DOHH2 (cell line): ENCODE measurements around the gene BIRC7.

ENCODE experiments used
- H3F3A ChIP-seq: fragments of 200-600 bp; sonication (generic), shearing (Covaris generic); 2 replicates; pipeline ENCODE4 v1.6.0; 2016; ENCODE audit warnings: antibody characterized with exemption, mild to moderate bottlenecking; ENCODE audit not compliant: control insufficient read depth, insufficient read depth
- H3K27ac ChIP-seq: fragments of 200-600 bp; sonication (generic); 2 replicates; pipeline ENCODE4 v1.5.1; 2014; ENCODE audit warnings: low read depth, mild to moderate bottlenecking, low read length, moderate library complexity
- H3K27me3 ChIP-seq: fragments of 200-600 bp; sonication (generic); 2 replicates; pipeline ENCODE4 v1.6.1; 2014; ENCODE audit warnings: mild to moderate bottlenecking, low read length, mixed read lengths; ENCODE audit not compliant: control insufficient read depth
- H3K36me3 ChIP-seq: fragments of 200-600 bp; sonication (generic); 2 replicates; pipeline ENCODE4 v1.6.1; 2014; ENCODE audit warnings: mild to moderate bottlenecking, low read length, moderate library complexity, mixed read lengths; ENCODE audit not compliant: control insufficient read depth
- H3K4me1 ChIP-seq: fragments of 200-600 bp; sonication (generic); 2 replicates; pipeline ENCODE4 v1.6.1; 2014; ENCODE audit warnings: mild to moderate bottlenecking, low read length, mixed read lengths; ENCODE audit not compliant: control insufficient read depth
- H3K4me2 ChIP-seq: fragments of 200-600 bp; sonication (generic); 2 replicates; pipeline ENCODE4 v1.6.0; 2014; ENCODE audit warnings: mild to moderate bottlenecking, low read length, moderate library complexity
- H3K4me3 ChIP-seq: fragments of 200-600 bp; sonication (generic); 2 replicates; pipeline ENCODE4 v1.5.1; 2014; ENCODE audit warnings: mild to moderate bottlenecking, low read length, mixed read lengths
- H3K79me2 ChIP-seq: fragments of 200-600 bp; sonication (generic); 2 replicates; pipeline ENCODE4 v1.6.1; 2014; ENCODE audit warnings: mild to moderate bottlenecking, low read length, mixed read lengths; ENCODE audit not compliant: control insufficient read depth
- H3K9me2 ChIP-seq: fragments of 200-600 bp; sonication (generic); replicated peaks from 2 replicates; pipeline ENCODE4 v1.6.1; 2014; ENCODE audit warnings: mild to moderate bottlenecking, low read length, mixed read lengths; ENCODE audit not compliant: control insufficient read depth
- H3K9me3 ChIP-seq: fragments of 200-600 bp; sonication (generic); 2 replicates; pipeline ENCODE4 v1.6.1; 2014; ENCODE audit warnings: antibody characterized with exemption, low read length, mixed read lengths; ENCODE audit not compliant: control insufficient read depth, insufficient read depth
- H4K20me1 ChIP-seq: fragments of 200-600 bp; sonication (generic); 2 replicates; pipeline ENCODE4 v1.6.0; 2014; ENCODE audit warnings: low read depth, mild to moderate bottlenecking, antibody characterized with exemption, low read length, moderate library complexity; ENCODE audit not compliant: control insufficient read depth, insufficient read depth
- CTCF ChIP-seq: fragments of 200-600 bp; sonication (generic); IDR thresholded peaks from one replicate; pipeline ENCODE4 v1.5.1; 2014; ENCODE audit warnings: antibody characterized with exemption, mild to moderate bottlenecking, low read depth, low read length; ENCODE audit not compliant: poor library complexity, severe bottlenecking
- EZH2phosphoT487 ChIP-seq: fragments of 200-600 bp; sonication (generic); IDR thresholded peaks from 2 replicates; pipeline ENCODE4 v1.6.1; 2017; ENCODE audit warnings: borderline replicate concordance, mild to moderate bottlenecking, antibody characterized with exemption, low read length, moderate library complexity, mixed read lengths

The BIRC7 gene

GRCh38 chr20:63261060-63261794 is 25.5 kb downstream of the BIRC7 start:
- H4K20me1 ChIP-seq: peaks cover 6% of the 10 kb centered on the region; the same call in 1 of the 2 replicates
- H3K9me2 ChIP-seq: no peaks in the 10 kb centered on the region
- no peaks in the 10 kb centered on the region for H3K4me1 ChIP-seq
- no peaks in the 10 kb centered on the region for H3K79me2 ChIP-seq
- H3K27ac ChIP-seq: no peak overlapping the region
- H3K36me3 ChIP-seq: no peaks in the 10 kb centered on the region
- no peaks in the 10 kb centered on the region for H3F3A ChIP-seq
- H3K4me3 ChIP-seq: no peak overlapping the region
- H3K9me3 ChIP-seq: no peaks in the 10 kb centered on the region
- TF ChIP-seq EZH2phosphoT487: no peak
- TF ChIP-seq CTCF: no peak
- H3K27me3 ChIP-seq: no peaks in the 10 kb centered on the region; the same call in 1 of the 2 replicates
- H3K4me2 ChIP-seq: no peak overlapping the region

- no peak for TF ChIP-seq CTCF
- no peak for TF ChIP-seq EZH2phosphoT487
- no peaks in the 10 kb centered on the region for H3K79me2 ChIP-seq
- no peaks in the 10 kb centered on the region for H3K9me3 ChIP-seq
- H3K27me3 ChIP-seq: no peaks in the 10 kb centered on the region
- no peaks in the 10 kb centered on the region for H3F3A ChIP-seq
- no peak overlapping the region for H3K27ac ChIP-seq
- H3K4me2 ChIP-seq: no peak overlapping the region
- peaks cover 2% of the 10 kb centered on the region; the same call in 1 of the 2 replicates for H4K20me1 ChIP-seq
- H3K4me1 ChIP-seq: no peaks in the 10 kb centered on the region
- no peaks in the 10 kb centered on the region for H3K36me3 ChIP-seq
- H3K9me2 ChIP-seq: no peaks in the 10 kb centered on the region
- no peak overlapping the region for H3K4me3 ChIP-seq
These were observed 26.3 kb downstream of the BIRC7 start for GRCh38 chr20:63261795-63262528.

GRCh38 chr20:63262836-63263235 is 27.1 kb downstream of the BIRC7 start:
- Histone ChIP-seq H3K4me3 (no peak overlapping the region), H3K27me3 (no peaks in the 10 kb centered on the region; the same call in 1 of the 2 replicates), H3K9me3 (no peaks in the 10 kb centered on the region), H3K36me3 (no peaks in the 10 kb centered on the region), H3K4me2 (no peak overlapping the region), H4K20me1 (no peaks in the 10 kb centered on the region), H3K9me2 (no peaks in the 10 kb centered on the region), H3K4me1 (no peaks in the 10 kb centered on the region), H3K27ac (no peak overlapping the region), H3K79me2 (no peaks in the 10 kb centered on the region), H3F3A (no peaks in the 10 kb centered on the region)
- TF ChIP-seq CTCF: no peak
- TF ChIP-seq EZH2phosphoT487: no peak
